SK-N-MC (cell line): Measurements from ENCODE around the gene MAP4.

Experiments used
- DNase-seq: peaks from one replicate; pipeline ENCODE4 v3.0.0-alpha.2; 2011; ENCODE audit warnings: low read depth, low spot score
- H3K27ac ChIP-seq: fragments of 200-600 bp; sonication (generic); 2 replicates; pipeline ENCODE4 v1.5.1; 2016; ENCODE audit warnings: mixed run types
- H3K36me3 ChIP-seq: fragments of 200-600 bp; sonication (generic); 2 replicates; pipeline ENCODE4 v1.6.1; 2017; ENCODE audit warnings: antibody characterized with exemption, low read length, mixed read lengths; ENCODE audit not compliant: insufficient read depth
- H3K4me3 ChIP-seq: fragments of 200-600 bp; sonication (generic); 2 replicates; pipeline ENCODE4 v1.5.1; 2016
- H3K9ac ChIP-seq: fragments of 200-600 bp; sonication (generic); 2 replicates; pipeline ENCODE4 v1.8.0; 2017; ENCODE audit warnings: mixed run types, mixed read lengths; ENCODE audit not compliant: insufficient read length
- H3K9me3 ChIP-seq: fragments of 200-600 bp; sonication (generic); 2 replicates; pipeline ENCODE4 v1.6.1; 2017; ENCODE audit warnings: low read depth, mild to moderate bottlenecking, antibody characterized with exemption, low read length, moderate library complexity, mixed read lengths
- EZH2 ChIP-seq: fragments of 200-600 bp; sonication (generic); IDR thresholded peaks from one replicate; pipeline ENCODE4 v1.6.1; 2017; ENCODE audit warnings: antibody characterized with exemption
- FOXP2 ChIP-seq: optimal IDR thresholded peaks from 2 replicates; pipeline ENCODE3; 2011; ENCODE audit warnings: mild to moderate bottlenecking, moderate library complexity; ENCODE audit not compliant: insufficient read depth; ENCODE audit errors: extremely low read length, control extremely low read depth
- POLR2AphosphoS5 ChIP-seq: IDR thresholded peaks from 2 replicates; pipeline ENCODE4 v1.6.1; 2012; ENCODE audit warnings: mild to moderate bottlenecking, low read depth, low read length, borderline replicate concordance

Gene MAP4

DNA sequence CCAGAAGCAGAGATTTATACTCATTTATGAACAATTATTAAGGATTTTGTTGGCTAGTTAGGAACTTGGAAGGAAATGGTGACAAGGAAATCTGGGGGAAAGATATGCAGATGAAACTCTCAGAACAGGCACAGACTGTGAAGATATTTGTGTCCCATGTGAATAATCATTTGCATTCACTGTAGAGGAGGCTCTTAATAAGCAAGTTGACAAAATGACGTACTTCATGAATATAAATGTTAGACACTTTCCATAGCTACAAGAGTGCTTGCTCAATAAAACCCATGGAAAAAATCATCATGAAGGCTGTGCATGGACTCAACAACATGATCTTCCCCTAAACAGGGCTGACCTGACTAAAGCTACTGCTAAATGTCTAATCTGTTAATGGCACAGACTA is 59.7 kb downstream of the MAP4 start:
- H3K4me3 ChIP-seq, result no peak overlapping the region
- no peak overlapping the region for H3K9ac ChIP-seq
- H3K27ac ChIP-seq, result peak overlapping the region; percentile 13; the same call in 1 of the 2 replicates
- no peaks in the 10 kb centered on the region for H3K36me3 ChIP-seq
- no peaks in the 10 kb centered on the region for H3K9me3 ChIP-seq
- no peak for TF ChIP-seq POLR2AphosphoS5
- TF ChIP-seq FOXP2, result no peak
- TF ChIP-seq EZH2, result no peak
- DNase-seq, result peak; percentile 8

DNA sequence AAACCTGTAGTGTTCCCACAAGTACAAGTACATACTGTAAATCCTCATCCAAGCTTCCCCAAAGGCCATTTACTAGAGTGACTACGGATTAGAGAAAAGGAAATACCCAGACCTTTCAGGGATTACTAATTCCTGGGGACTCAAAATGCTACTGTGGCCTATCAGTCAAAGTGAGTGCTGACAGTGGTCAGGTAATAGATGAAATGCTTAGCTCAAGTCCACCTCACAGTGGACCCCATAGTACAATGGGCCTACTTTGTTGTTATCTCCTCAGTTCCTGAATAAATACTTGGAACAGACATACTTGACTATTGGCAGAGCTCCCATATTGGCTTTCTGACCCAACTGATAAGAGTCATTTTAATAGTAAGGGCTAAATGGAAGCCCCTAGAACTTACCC is 61.6 kb downstream of the MAP4 start:
- TF ChIP-seq EZH2, result no peak
- no peak for TF ChIP-seq POLR2AphosphoS5
- TF ChIP-seq FOXP2, result no peak
- no peaks in the 10 kb centered on the region for H3K36me3 ChIP-seq
- H3K9ac ChIP-seq, result no peak overlapping the region
- DNase-seq, result no peak
- no peaks in the 10 kb centered on the region for H3K9me3 ChIP-seq
- no peak overlapping the region for H3K27ac ChIP-seq
- H3K4me3 ChIP-seq, result no peak overlapping the region

- TF ChIP-seq EZH2 (no peak), POLR2AphosphoS5 (no peak), FOXP2 (no peak)
- H3K4me3 ChIP-seq, result no peak overlapping the region
- H3K36me3 ChIP-seq, result no peaks in the 10 kb centered on the region
- DNase-seq, result no peak
- no peak overlapping the region for H3K27ac ChIP-seq
- no peak overlapping the region for H3K9ac ChIP-seq
- H3K9me3 ChIP-seq, result no peaks in the 10 kb centered on the region
These were observed 65.6 kb downstream of the MAP4 start for GRCh38 chr3:47950453-47951169.

- Histone ChIP-seq H3K27ac (no peak overlapping the region), H3K9ac (no peak overlapping the region), H3K36me3 (no peaks in the 10 kb centered on the region), H3K9me3 (no peaks in the 10 kb centered on the region), H3K4me3 (no peak overlapping the region)
- DNase-seq, result no peak
- no peak for TF ChIP-seq EZH2
- no peak for TF ChIP-seq POLR2AphosphoS5
- no peak for TF ChIP-seq FOXP2
These were observed 66.2 kb downstream of the MAP4 start for GRCh38 chr3:47949979-47950378.

- H3K9ac ChIP-seq, result no peak overlapping the region
- TF ChIP-seq FOXP2 (no peak), POLR2AphosphoS5 (no peak), EZH2 (no peak)
- H3K27ac ChIP-seq, result no peak overlapping the region
- no peak for DNase-seq
- no peaks in the 10 kb centered on the region for H3K36me3 ChIP-seq
- no peak overlapping the region for H3K4me3 ChIP-seq
- no peaks in the 10 kb centered on the region for H3K9me3 ChIP-seq
These were observed 76.0 kb downstream of the MAP4 start for GRCh38 chr3:47940232-47940631.

DNA sequence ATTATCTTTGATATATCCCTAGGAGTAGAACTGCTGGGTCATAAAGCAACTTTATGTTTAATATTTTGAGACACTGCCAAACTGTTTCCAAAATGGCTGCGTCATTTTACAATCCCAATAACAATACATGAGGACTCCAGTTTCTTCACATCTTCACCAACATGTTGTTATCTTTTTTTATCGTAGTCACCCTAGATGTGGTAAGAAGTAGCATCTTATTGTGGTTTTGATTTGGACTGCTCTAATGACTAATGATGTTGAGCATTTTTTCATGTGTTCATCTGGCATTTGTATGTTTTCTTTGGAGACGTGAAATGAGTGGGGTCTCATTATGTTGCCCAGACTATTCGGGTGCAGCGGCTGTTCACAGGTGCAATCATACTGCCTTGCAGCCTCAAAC is 83.8 kb downstream of the MAP4 start:
- no peak for TF ChIP-seq EZH2
- TF ChIP-seq FOXP2, result no peak
- TF ChIP-seq POLR2AphosphoS5, result no peak
- Histone ChIP-seq H3K27ac (no peak overlapping the region; the same call in 1 of the 2 replicates), H3K36me3 (peaks cover 8% of the 10 kb centered on the region), H3K4me3 (no peak overlapping the region), H3K9me3 (no peaks in the 10 kb centered on the region), H3K9ac (no peak overlapping the region)
- no peak for DNase-seq

DNA sequence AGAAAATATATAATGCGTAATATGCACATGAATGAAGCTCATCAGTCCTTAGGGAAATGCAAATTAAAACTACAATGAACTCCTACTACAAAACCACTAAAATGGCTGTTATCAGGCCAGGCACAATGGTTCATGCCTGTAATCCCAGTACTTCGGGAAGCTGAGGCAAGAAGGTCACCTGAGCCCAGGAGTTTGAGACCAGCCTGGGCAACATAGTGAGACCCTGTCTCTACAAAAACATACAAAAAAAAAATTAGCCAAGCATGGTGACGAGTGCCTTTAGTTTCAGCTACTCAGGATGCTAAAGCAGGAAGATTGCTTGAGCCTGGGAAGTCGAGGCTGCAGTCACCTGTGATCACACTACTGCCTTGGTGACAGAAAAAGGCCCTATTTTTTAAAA is 85.2 kb downstream of the MAP4 start:
- no peak for DNase-seq
- Histone ChIP-seq H3K4me3 (no peak overlapping the region), H3K36me3 (peaks cover 19% of the 10 kb centered on the region), H3K27ac (no peak overlapping the region), H3K9ac (no peak overlapping the region), H3K9me3 (no peaks in the 10 kb centered on the region)
- TF ChIP-seq FOXP2 (no peak), POLR2AphosphoS5 (no peak), EZH2 (no peak)

DNA sequence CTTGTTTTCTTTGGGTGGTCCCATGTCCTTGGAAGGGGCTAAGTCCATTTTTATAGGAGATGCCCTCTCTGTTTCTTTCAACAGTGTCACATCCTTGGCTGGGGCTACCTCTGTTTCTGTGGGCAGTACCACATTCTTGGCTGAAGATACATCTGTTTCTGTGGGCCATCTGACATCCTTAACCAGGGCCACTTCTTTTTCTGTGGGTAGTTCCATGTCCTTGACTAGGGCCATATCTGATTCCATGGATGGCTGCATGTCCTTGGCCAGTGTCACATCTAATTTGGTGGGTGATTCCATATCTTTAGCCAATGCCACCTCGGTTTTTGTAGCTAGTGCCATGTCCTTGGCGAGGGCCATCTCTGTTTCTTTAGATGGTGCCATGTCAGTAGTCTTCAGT is 99.5 kb downstream of the MAP4 start:
- DNase-seq, result no peak
- Histone ChIP-seq H3K9ac (no peak overlapping the region), H3K27ac (no peak overlapping the region), H3K4me3 (no peak overlapping the region), H3K36me3 (peaks cover 47% of the 10 kb centered on the region; the same call in 1 of the 2 replicates), H3K9me3 (no peaks in the 10 kb centered on the region)
- TF ChIP-seq POLR2AphosphoS5 (no peak), FOXP2 (no peak), EZH2 (no peak)

GRCh38 chr3:47916201-47916600 is 100.0 kb downstream of the MAP4 start:
- Histone ChIP-seq H3K4me3 (no peak overlapping the region), H3K27ac (no peak overlapping the region), H3K36me3 (peaks cover 46% of the 10 kb centered on the region; the same call in 1 of the 2 replicates), H3K9me3 (no peaks in the 10 kb centered on the region), H3K9ac (no peak overlapping the region)
- no peak for TF ChIP-seq FOXP2
- TF ChIP-seq EZH2, result no peak
- no peak for TF ChIP-seq POLR2AphosphoS5
- no peak for DNase-seq
